GM12872 (cell line): ENCODE measurements around the gene L3MBTL1.

Experiments used
- TF ChIP-seq, protein P1 (sequence below): IDR thresholded peaks from 3 replicates; pipeline ENCODE4 v1.5.1; 2011; ENCODE audit warnings: low read depth, mild to moderate bottlenecking, low read length, moderate library complexity; ENCODE audit not compliant: insufficient read depth

The L3MBTL1 gene

GRCh38 chr20:43579861-43580793 lies 72.6 kb downstream of the L3MBTL1 start:
- TF ChIP-seq, protein P1, sequence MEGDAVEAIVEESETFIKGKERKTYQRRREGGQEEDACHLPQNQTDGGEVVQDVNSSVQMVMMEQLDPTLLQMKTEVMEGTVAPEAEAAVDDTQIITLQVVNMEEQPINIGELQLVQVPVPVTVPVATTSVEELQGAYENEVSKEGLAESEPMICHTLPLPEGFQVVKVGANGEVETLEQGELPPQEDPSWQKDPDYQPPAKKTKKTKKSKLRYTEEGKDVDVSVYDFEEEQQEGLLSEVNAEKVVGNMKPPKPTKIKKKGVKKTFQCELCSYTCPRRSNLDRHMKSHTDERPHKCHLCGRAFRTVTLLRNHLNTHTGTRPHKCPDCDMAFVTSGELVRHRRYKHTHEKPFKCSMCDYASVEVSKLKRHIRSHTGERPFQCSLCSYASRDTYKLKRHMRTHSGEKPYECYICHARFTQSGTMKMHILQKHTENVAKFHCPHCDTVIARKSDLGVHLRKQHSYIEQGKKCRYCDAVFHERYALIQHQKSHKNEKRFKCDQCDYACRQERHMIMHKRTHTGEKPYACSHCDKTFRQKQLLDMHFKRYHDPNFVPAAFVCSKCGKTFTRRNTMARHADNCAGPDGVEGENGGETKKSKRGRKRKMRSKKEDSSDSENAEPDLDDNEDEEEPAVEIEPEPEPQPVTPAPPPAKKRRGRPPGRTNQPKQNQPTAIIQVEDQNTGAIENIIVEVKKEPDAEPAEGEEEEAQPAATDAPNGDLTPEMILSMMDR = no peak

GRCh38 chr20:43583133-43583864 lies 75.8 kb downstream of the L3MBTL1 start:
- TF ChIP-seq, protein P1 = no peak

DNA sequence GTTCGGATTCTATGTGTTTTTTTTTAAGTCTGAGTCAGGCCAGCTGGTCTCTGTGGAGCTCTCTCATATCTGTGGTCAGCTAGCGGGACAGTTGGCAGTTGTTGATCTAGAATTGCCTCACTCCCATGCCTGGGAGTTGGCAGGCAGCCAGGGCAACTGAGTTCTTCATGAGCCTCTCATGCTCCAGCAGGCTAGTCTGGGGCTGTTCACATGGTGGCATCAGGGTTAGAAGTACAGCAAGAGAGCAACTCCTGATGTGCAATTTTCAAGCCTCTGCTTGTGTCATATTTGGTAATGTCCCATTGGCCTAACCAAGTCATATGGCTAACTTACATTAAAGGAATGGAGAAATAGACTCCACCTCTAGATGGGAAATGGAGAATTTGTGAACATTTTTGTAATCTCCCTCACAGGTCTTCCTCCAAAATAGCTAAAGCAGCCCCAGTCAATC lies 76.5 kb downstream of the L3MBTL1 start:
- TF ChIP-seq, protein P1 = no peak

- TF ChIP-seq, protein P1 = no peak
Measured at GRCh38 chr20:43584448-43585136, 77.1 kb downstream of the L3MBTL1 start.

DNA sequence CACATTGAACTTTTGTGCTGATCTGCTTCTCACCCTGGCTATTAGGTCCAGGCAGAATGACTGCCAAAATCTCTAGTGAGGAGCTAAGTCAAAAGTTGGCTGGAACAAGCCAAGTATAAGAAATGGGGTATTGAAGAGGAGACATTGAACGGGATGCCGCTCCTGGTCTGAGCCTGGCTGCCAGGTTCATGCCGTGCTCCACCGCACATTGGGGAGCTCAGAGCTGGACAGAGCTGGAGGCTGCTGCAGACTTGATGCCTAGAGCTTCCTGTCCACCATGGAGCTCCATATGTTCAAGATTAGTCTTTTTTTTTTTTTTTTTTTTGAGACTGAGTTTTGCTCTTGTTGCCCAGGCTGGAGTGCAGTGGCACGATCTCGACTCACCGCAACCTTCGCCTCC lies 79.1 kb downstream of the L3MBTL1 start:
- TF ChIP-seq, protein P1 = no peak

- TF ChIP-seq, protein P1 = no peak
Measured at GRCh38 chr20:43590036-43590391, 82.5 kb downstream of the L3MBTL1 start.
